ENCODE data around the gene DDHD1.

DNA sequence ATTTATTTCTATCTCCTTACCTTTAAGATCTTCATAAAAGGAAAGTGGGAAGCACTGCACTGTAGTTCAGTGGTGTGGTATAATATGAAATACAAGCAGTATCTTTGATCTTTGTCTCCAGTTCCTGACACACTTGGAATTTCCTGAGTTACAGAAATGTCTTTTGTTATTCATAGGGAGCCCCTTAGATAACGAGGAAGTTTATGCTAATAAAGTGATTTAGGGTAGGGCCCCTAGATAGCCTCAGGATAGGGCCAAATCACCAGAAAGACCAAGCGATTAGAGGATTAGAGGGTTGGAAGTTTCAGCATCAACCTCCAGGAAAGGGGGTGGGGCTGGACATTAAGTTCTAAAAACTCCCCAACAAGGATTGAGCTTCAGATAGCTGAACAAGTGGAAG is 29.9 kb upstream of the DDHD1 start:
- TF ChIP-seq, protein P1, sequence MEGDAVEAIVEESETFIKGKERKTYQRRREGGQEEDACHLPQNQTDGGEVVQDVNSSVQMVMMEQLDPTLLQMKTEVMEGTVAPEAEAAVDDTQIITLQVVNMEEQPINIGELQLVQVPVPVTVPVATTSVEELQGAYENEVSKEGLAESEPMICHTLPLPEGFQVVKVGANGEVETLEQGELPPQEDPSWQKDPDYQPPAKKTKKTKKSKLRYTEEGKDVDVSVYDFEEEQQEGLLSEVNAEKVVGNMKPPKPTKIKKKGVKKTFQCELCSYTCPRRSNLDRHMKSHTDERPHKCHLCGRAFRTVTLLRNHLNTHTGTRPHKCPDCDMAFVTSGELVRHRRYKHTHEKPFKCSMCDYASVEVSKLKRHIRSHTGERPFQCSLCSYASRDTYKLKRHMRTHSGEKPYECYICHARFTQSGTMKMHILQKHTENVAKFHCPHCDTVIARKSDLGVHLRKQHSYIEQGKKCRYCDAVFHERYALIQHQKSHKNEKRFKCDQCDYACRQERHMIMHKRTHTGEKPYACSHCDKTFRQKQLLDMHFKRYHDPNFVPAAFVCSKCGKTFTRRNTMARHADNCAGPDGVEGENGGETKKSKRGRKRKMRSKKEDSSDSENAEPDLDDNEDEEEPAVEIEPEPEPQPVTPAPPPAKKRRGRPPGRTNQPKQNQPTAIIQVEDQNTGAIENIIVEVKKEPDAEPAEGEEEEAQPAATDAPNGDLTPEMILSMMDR (IDR thresholded peaks at IDR 0.05; ENCODE audit: insufficient read depth, low read depth, low read length): no peak
- no peak for TF ChIP-seq EZH2 (IDR thresholded peaks at IDR 0.05; ENCODE audit: insufficient read depth, low read length)

Data from astrocyte (in vitro differentiated cells and primary cell).